GM19035 (cell line): ENCODE data around the gene RAB37.
A peak's percentile ranks its signal among the peaks of the same experiment; 100 is the strongest.

Source experiments
- ATAC-seq: cut with Tn5 transposase; IDR thresholded peaks from one replicate; pipeline ENCODE4 v1.9.1; 2021; ENCODE audit not compliant: unreplicated experiment

The RAB37 gene

DNA sequence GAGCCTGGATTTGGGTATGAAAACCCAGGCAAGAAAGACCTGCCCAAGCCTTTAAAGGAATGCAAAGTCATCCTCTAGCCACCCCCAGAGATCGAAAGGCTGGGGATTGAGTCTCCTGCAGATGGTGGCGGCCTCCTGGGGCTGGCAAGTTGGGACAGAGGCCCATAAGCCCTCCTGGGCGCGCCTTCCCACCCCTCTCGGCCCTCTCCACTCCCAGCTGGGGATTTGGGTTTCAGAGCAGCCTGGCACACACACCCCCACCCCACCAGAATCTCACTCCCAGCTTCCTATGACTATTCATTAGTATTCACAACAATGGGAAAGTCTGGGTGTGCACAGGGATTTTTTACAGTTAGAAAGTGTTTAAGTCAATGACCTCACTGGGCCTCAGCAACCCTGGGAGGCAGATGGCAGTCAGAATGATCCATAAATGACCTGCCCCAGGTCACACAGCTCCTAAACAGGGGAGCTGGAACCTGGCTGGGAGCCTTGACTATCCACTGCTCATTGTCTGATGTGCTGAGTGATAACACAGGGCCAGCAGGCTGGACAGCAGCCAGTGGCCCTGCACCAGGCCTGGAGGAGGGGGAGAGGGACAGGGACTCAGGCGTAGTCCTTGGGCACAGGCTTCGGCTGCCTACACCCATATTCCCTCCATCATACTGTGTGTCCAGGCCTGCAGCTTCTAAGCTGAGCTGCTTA lies 23.5 kb downstream of the RAB37 start:
- no peak for ATAC-seq

DNA sequence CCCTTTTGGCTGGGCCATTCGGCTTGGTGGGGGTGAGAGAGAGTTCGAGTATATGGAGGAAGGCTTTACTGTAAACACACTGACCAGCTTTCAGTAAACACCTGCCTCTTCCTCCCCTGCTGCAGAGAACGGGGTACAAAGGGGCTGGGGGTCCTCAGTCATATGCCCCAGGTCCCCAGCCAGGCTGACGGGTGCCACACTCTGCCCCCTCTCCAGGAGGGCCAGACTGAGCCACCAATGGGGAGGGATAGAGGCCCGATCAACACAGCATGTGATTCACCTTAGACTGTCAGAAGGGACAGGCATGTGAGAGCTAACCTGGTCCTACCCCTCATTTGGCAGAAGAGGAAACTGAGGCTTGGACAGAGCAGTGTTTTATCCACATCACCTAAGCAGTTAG lies 24.4 kb downstream of the RAB37 start:
- no peak for ATAC-seq

DNA sequence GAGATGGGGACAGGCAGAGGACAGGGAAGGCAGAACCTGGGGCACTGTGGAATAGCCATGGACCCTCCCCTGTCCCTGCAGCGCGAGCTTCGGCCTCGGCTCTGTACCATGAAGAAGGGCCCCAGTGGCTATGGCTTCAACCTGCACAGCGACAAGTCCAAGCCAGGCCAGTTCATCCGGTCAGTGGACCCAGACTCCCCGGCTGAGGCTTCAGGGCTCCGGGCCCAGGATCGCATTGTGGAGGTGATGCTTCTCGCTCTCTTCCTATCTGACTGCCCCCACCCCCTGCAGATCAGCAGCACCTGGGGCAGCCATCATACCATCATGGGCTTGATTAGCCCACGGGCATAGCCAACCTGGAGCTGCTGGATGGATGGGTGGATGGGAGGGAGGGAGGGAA lies 24.9 kb downstream of the RAB37 start:
- ATAC-seq: no peak

DNA sequence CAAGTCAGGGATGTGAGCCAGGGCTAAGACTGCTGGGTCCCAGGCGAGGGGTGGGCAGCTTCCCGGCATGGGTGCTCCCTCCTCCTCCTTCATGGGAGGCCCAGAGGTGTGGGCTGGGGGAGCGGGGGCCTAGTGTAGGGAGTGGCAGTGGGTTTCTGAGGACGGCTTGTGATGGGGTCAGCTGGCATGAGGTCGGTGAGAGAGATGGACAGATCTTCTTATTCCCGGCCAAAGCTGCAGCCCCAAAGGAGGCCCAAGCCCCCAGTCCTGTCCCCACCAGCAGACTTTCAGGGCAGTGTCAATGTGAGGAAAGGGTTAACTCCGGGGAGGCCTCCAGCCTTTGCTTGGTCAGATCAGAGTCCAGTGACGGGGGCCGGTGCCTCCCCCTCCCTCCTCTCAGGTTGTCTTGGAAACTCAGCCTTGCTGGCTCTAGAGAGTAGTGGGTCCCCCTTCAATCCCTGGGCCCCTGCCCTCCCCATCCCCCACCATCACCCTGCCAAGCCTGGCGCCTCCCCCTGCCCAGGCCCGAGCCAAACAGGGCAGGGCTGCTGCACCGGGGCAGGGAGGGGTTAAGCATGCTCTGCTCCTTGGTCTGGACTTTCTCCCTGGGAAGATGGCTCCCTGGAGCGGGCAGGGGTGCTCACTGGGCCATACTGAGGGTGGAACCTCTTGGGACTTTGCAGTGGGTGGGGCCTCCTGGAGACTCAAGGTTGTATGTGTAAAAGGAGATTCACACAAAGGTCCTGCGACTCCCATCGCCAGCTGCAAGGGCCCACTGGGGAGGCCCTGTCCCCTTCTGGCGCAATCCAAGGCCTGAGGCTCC lies 26.7 kb downstream of the RAB37 start:
- no peak for ATAC-seq

DNA sequence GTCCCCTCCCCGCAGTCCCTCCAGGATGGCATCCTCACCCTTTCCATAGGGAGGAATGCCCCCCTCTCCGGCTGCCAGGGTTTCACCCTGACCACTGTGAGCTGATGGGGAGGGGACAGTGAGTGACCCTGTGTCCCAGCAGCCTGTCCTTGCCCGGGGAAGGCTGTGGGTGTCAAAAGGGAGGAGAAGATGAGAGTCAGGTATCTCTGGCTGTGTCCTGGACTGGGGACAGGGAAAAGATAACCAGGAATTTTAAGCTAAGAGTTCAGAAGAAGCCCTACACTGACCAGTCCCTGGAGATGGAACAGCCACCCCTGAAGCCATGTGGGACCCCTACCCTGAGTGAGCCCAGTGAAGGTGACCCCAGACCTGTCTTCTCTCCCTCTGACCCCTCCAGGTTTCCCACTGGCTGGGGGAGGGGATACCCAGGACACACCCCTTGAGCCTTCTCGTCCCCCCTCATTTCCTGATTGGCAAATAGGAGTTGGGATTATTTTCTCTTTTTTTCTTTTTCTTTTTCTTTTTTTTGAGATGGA lies 27.8 kb downstream of the RAB37 start:
- no peak for ATAC-seq

DNA sequence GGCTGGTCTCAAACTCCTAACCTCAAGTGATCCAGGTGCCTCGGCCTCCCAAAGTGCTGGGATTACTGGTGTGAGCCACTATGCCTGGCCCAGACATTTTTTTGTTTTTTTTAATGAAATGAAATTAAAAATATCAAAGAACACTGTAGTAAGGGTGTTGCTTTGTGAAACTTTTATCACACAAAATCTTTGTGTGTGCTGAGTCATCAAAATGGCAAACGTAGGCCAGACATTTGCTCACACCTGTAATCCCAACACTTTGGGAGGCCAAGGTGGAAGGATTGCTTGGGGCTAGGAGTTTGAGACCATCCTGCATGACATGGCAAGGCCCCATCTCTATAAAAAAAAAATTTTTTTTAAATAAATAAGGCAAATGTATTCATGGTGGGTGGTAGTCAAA lies 29.4 kb downstream of the RAB37 start:
- ATAC-seq: no peak

DNA sequence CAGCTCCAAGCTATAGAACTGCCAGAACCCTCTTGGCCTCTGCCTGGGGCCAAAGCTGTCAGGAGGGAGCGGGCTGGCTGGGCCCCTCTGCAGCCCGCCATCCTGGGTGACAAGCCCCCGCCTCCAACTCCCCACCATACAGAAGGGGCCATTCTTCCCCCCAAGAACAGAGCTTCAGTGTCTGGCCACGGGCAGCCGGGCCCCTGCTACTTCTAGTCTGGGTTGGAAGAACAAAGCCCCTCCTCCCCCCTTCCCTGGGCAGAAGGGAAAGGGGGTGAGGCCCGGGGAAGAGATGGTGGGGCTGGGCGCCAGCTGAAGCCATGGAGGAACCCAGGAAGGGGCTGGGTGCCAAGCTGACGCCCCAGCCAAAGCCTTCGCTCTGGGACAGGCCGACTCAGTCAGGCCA lies 30.1 kb downstream of the RAB37 start:
- ATAC-seq: no peak

DNA sequence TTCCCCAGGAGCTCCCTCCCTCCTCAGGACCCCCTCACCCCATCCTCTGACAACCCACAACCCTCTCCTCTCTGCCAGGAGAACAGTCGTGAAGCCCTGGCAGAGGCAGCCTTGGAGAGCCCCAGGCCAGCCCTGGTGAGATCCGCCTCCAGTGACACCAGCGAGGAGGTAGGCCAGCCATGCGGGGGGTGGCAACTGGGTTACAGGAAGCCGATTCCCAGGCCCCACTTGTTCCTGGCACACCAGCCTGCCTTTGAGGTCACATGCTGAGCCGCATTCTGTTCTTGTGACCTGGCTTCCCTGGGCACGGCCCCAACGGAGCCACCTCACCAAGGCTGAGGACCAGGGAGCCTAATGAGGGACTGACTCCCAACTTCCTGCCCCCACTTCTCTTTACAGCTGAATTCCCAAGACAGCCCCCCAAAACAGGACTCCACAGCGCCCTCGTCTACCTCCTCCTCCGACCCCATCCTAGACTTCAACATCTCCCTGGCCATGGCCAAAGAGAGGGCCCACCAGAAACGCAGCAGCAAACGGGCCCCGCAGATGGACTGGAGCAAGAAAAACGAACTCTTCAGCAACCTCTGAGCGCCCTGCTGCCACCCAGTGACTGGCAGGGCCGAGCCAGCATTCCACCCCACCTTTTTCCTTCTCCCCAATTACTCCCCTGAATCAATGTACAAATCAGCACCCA lies 31.2 kb downstream of the RAB37 start:
- ATAC-seq: no peak

DNA sequence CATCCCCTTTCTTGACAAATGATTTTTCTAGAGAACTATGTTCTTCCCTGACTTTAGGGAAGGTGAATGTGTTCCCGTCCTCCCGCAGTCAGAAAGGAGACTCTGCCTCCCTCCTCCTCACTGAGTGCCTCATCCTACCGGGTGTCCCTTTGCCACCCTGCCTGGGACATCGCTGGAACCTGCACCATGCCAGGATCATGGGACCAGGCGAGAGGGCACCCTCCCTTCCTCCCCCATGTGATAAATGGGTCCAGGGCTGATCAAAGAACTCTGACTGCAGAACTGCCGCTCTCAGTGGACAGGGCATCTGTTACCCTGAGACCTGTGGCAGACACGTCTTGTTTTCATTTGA lies 31.7 kb downstream of the RAB37 start:
- ATAC-seq: no peak

DNA sequence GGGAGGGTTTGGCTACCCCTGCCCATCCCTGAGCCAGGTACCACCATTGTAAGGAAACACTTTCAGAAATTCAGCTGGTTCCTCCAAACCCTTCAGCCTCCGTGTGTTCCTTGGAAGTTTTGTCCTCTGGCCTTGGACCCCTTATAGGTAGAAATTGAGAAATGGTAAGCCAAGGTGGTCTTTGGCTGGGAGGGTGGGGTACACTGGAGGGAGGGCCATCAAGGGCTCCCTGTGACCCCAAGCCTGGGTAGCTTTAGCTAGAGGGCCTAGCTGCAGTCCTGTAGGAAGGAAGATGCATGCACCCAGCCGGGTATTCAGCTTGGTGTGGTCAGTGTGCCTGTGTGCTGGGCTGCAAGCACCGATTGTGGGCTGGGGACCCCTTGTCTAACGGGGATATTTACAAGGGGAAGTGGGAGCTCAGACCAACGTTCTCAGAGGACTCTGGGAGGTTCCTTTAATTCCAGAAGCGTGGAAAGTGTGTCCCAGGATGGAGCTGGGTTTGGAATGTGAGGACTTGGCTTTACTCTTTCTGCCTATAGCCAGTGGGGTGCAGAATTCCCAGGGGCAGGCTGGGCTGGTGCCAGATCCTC lies 32.3 kb downstream of the RAB37 start:
- no peak for ATAC-seq

DNA sequence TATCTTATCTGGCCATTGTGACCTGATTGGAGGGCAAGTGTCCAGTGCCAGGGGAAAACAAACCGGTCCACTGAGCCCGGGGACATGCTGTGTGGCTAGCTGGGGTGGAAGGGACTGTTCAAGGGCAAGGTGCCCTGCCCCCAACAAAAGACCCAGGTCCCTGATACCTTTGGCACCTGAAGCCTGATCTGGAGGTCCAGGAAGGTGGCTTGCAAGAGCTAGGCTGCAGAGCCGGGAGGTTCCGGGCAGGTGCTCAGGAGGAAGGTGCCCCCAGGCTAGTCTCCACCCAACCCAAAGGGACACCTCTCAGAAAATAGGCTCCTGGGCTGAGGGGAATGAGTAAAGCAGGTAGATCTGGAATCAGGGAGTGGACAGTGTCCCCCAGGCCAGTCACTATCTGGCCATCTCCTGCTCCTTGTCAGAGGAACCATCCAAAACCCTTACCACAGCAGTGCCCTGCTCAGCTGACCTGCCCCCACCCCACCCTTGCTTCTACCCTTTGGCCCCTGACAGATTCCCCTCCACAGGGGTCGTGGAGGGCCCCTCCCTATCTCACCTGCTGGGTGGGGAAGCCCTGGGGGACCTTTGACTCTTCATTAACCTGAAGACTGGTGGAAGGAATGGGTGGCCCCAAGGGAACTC lies 32.9 kb downstream of the RAB37 start:
- no peak for ATAC-seq

DNA sequence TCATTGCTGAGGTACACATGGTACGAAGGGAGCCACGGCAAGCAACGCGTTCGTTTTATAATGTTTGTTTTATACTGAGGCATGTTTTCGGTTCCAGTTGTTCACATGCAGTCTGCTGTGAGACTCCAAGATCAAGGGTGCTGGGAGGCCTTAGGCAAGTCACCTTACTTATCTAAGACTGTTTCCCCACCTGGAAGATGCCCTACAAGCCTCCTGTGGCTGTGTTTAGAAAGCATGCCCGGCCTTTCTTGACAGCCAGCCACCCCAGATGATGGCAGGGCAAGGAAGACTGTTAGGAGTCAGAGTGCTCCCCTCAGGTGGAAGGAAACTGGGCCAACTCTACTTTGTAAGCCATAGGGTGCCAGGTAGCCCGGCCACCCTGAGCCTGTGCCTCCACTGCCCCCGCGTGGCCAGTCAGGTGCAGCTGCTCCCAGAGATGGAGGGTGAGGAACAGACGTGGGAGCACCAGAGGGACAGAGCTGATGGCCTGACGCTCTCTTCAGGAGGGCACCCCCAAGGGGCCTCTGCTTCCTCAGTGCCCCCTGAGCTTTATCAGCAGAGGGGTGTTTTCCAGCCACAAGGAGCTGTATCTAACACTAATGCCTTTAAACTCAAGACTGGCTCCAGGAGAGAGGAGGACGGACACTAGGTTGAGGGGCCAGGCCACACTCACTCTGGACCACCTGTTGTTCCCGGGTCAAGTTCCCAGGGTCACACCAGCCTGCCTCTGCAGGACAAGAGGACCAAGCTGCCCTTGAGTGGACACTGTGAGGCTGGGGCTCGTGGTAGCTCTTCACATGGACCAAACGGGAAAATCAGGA lies 33.7 kb downstream of the RAB37 start:
- ATAC-seq: no peak

DNA sequence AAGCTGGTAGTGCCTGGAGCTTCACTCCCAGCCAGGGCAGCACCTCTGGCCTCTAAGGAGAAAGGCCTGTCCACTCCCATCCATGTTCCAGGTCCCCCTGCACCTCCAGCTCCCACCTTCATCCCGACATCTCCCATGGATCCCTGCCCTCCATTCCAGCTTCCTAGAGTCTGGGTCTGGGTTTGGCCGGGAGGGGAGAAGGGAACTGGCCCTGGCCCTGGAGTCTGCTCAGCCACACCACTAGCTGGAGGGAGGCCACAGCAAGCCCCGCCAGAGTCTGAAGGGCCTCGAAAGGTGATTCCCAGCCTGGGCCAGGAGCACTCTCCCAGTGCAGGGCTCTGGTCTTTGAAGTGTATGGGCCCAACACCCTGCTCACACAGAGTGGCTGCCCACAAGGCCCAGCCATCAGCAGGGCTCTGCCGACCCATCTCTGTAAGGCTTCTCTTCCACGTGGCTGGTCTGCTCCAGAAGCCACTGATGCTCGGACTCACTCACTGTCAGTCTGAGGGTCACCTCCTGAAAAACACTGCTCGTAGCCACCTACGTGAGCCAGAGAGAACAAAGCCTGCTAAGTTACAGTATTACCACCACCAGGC lies 34.4 kb downstream of the RAB37 start:
- no peak for ATAC-seq

DNA sequence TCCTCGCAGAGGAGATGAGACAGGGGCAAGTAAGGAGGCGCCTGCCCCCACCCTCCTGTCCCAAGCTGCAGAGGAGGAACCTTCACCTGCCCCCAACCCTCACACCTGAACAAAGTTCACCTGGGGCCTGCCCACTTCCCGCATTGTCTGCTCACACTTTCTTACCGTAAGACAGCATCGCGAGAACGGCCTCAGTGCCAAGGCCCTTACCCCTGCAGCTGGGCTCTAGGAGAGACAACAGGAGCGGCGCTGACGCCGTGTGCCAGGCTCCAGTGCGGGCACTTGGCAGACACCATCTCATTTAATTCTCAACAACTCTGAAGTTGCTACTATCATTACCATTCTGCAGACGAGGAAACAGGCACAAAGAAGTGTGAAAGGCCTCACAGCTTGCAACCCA lies 35.0 kb downstream of the RAB37 start:
- ATAC-seq: no peak

DNA sequence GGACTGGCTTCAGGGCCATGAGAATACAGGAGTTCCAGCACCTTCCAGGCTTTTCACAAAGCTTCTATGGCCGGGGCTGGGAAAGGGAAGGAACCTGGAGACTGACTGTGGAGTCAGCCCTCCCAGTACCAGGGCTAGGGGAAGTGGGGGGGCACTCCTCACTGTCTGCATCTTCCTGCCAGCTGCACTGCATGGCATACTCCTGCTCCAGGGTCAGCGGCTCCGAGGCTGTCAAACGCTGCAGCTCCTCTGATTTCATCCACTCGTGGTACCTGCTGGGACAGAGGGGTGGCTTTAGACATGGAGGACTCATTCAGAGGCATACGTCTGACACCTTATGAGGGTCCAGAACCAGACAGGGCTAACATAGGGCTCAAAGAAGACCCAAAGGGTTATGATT lies 36.4 kb downstream of the RAB37 start:
- no peak for ATAC-seq

DNA sequence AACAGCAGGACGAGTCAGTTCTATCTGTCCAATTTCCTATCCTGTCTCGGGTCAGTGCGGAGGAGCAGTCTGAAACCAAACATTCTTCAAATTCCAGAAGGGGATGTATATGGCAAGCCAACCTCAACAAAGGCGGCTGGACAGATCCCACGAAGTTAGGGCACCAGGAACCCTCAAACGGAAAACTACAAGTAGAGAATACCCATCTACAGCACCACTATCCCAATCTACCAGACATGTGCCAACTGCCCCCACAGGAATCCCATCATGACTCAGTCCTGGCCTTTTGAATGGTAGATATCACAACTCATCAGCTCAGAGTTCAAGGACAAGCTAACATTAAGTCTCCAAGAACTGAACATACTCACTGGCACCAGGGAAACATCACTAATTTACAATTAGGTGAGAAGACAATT lies 36.8 kb downstream of the RAB37 start:
- no peak for ATAC-seq

DNA sequence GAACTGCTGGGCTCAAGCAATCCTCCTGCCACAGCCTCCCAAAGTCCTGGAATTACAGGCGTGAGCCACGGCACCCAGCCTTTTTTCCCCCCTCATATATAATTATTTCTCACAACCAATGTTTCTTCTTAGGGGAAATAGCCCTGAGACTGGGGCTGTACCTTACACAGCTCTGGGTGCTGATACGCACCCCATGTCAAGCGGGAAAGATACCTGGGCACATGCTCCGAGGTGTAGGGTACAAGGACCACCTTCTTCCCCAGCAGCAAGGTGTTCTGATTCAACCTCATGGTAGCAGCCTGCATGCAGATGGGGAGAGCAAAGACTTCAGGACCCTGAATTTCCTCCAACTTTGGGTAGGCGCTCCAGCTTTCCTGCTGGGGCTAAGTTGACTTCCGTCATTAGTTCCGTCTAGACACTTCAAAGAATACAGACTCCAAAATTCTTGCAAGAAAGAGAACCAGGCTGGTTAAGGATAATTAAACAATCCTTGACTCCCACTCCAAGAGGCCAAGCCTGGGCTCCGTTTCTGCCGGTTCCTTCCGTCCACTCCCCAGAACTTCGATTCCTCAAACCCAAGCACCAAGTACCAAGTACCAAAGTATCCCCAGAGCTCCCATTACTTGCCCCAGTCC lies 38.5 kb downstream of the RAB37 start:
- ATAC-seq: no peak

DNA sequence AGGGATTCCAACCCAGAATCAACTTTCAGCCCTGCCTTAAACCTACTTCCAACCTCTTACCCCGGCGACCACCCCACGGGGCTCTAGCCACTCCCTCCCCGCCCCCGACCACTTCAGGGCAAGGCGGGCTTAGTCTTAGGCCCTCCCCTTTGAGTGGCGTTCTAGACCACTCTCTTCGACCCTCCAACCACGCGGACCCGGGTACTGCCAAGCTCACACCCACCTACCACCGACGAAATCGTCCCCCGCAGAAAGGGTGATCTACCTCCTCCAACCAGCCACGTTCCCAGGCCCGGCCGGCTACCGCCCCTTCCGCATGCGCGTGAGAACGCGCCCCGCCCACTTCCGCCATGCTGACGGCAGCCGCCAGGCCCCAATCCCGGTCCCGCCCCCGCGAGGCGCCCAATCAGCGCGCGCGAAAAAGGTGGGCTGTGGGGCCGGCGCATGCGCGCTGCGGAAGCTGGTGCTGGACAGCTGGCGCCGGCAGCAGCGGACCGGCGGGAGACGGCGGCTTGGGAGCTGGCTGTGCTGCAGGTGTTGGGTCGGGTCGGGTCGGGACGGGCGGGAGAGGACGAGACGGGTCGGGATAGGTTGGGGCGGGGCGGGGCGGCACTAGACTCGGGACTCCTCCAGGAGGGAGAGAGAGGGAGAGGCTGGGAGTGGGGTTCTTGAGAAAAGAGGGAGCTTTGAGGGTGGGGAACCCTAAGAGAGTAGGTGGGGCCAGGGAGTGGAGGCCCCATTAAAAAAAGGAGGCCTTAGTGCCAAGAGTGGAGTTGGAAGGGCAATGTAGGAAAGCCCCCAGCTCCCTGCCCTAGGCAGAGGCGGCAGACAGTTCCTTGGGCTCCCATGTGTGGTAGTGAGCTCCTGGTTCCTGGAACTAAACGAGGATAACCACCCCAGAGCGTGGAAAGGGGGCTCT lies 39.2 kb downstream of the RAB37 start, which contains the start of gene NAT9:
NAT9 (minus strand) TSS at position 302 of the 919 bp plus-strand sequence. CDS start 647 bp downstream, outside the sequence.
- ATAC-seq: peak; percentile 68
